Testis (tissue), 3 donors: ENCODE measurements around the gene CRISPLD2. TPM values are rescaled to one million over a fixed set of nuclear protein-coding genes. Genes with fewer than 3 reads are reported as not detected.
A peak's percentile ranks its signal among the peaks of the same experiment; 100 is the strongest.

Source experiments
- DNase-seq: peaks from one replicate; pipeline ENCODE4 v3.0.0-alpha.2; 2019
- H3K27ac ChIP-seq, 2 donors: fragments of 200-600 bp; sonication (generic); one replicate each; pipeline ENCODE4 v1.5.1; 2019
- H3K27me3 ChIP-seq: fragments of 200-600 bp; sonication (generic); one replicate; pipeline ENCODE4 v1.5.1; 2019
- H3K36me3 ChIP-seq: fragments of 200-600 bp; sonication (generic); one replicate; pipeline ENCODE4 v1.5.1; 2017; ENCODE audit warnings: low read depth; ENCODE audit errors: missing control alignments
- H3K4me1 ChIP-seq: fragments of 200-600 bp; sonication (generic); one replicate; pipeline ENCODE4 v1.5.1; 2019
- H3K4me3 ChIP-seq, 2 donors: fragments of 200-600 bp; sonication (generic); one replicate each; pipeline ENCODE4 v1.5.1; 2017 to 2019
- H3K9me3 ChIP-seq: fragments of 200-600 bp; sonication (generic); one replicate; pipeline ENCODE4 v1.5.1; 2017
- POLR2A ChIP-seq: fragments of 450-650 bp; IDR thresholded peaks from one replicate; pipeline ENCODE4 v1.6.1; 2017; ENCODE audit warnings: antibody characterized with exemption, mild to moderate bottlenecking, moderate library complexity
- WGBS, 2 donors: methylation state at CpG; one replicate each; pipeline ENCODE4 v1.1.5; 2018; 5-methylcytosine and 5-hydroxymethylcytosine counted together
- intact Hi-C: fragments of 100-400 bp; cut with DNase I; formaldehyde crosslinking; loops from one replicate; pipeline ENCODE4 v1.15.1; 2023; ENCODE audit warnings: low total_unique reads
- polyA plus RNA-seq: library from polyadenylated mRNA; stranded (reverse); fragments of 350-450 nt; fragmentation: Illumina TruSeq; extraction: RNeasy Lipid Tissue Mini Kit (QIAGEN cat#74804); gene quantifications from one replicate; pipeline ENCODE4 v1.2.3, GENCODE V29; 2014; ENCODE audit warnings: low read depth, low replicate concordance; ENCODE audit not compliant: insufficient read depth
- total RNA-seq, 2 donors: library from RNA; depleted of rRNA; stranded (reverse); fragments of >200 nt; gene quantifications; one replicate each; pipeline ENCODE4 v1.2.3, GENCODE V29; 2016
- TF ChIP-seq, protein P1 (sequence below), 3 experiments: fragments of 450-650 bp in 2 of 3; fragments of 200-600 bp in 1 of 3; sonication (generic) in 1 of 3; IDR thresholded peaks; one replicate each; pipeline ENCODE4 v1.5.1; 2016 to 2019; ENCODE audit warnings: antibody characterized with exemption in 3 of 3, mild to moderate bottlenecking in 2 of 3, moderate library complexity in 1 of 3

The CRISPLD2 gene
- total and polyA plus RNA-seq, 3 donors from 2014 or later, result 47.7 to 59.6 (median 48.8) TPM

DNA sequence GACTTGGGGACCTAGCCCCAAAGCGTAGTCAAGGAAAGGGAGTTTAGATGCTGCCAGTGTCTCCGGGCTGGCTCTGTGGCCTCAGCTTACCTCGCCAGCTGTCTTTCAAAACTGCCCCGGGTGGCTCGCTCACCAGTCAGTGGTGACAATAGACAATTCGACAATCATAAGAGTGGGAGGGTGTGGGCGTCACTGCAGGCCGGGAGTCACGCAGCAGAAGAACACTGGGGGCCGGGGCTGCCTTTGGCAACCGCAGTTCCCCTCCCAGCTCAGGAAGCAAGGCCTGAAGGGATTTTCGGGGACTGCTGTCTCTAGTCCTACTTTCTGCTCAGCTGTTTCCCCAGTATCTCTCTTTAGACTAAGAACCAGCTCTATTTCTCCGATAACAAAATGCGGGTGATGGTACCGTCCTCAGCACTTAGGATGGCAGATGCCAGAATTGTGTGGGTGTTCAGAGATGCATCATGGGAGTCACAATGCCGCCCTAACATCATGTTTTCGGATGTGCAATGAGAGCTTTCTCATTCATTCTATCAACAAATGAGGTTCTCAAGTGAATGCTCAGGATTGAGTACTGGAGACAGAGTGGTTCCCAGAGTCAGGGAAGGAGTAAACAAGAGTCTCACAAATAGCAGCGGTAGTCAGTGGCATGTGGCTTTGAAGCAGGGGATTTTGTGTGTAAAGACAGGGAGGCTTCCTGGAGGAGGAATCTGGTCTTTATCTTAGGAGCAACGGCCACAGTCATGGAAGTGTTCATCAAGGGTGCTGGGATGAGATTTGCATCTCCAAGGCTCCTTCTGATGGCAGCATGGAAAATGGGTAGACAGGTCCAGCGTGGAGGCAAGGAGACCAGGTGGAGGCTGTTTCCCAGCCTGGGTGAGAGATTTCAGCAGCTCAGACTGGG lies 98.5 kb downstream of the CRISPLD2 start:
- TF ChIP-seq, protein P1, sequence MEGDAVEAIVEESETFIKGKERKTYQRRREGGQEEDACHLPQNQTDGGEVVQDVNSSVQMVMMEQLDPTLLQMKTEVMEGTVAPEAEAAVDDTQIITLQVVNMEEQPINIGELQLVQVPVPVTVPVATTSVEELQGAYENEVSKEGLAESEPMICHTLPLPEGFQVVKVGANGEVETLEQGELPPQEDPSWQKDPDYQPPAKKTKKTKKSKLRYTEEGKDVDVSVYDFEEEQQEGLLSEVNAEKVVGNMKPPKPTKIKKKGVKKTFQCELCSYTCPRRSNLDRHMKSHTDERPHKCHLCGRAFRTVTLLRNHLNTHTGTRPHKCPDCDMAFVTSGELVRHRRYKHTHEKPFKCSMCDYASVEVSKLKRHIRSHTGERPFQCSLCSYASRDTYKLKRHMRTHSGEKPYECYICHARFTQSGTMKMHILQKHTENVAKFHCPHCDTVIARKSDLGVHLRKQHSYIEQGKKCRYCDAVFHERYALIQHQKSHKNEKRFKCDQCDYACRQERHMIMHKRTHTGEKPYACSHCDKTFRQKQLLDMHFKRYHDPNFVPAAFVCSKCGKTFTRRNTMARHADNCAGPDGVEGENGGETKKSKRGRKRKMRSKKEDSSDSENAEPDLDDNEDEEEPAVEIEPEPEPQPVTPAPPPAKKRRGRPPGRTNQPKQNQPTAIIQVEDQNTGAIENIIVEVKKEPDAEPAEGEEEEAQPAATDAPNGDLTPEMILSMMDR (IDR thresholded peaks at IDR 0.05), result no peak
- no peak for TF ChIP-seq POLR2A
- H3K27me3 ChIP-seq, result no peaks in the 10 kb centered on the region
- H3K27ac ChIP-seq, result peak overlapping the region in 1 of 2 donors; percentile 21
- intact Hi-C loops, result no loop called here
- no peaks in the 10 kb centered on the region for H3K36me3 ChIP-seq
- peaks cover 51% of the 10 kb centered on the region for H3K4me1 ChIP-seq
- DNase-seq, result no peak
- H3K9me3 ChIP-seq, result no peaks in the 10 kb centered on the region
- WGBS, 2 donors, result 81 to 85% methylated on average over 20 of the region's 20 CpGs
- H3K4me3 ChIP-seq, result no peak overlapping the region

DNA sequence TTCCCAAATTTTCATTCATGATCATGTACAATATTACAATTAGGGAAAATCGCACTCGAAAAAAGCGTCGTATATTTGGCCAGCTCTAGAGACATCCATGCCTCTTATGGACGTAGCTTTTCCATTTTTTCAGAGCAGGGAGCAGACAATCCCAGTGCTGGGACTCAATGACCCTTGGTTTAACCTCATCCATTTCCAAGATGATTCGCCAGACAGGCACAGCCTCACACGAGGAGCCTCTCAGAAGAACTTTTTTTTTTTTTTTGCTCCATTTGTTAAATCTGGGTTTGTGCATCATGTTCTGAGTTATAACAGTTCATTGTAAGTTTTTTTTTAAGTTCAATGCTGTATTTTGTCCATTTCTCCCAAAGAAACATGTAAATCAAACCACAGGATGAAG lies 99.5 kb downstream of the CRISPLD2 start:
- Histone ChIP-seq H3K36me3 (no peaks in the 10 kb centered on the region), H3K27me3 (no peaks in the 10 kb centered on the region), H3K9me3 (no peaks in the 10 kb centered on the region), H3K27ac (peak overlapping the region in 1 of 2 donors; percentile 21), H3K4me1 (peaks cover 46% of the 10 kb centered on the region), H3K4me3 (no peak overlapping the region)
- no peak for DNase-seq
- intact Hi-C loops, result no loop called here
- 54 to 63% methylated on average over 7 of the region's 7 CpGs for WGBS, 2 donors
- no peak for TF ChIP-seq POLR2A
- TF ChIP-seq, protein P1 (IDR thresholded peaks at IDR 0.05), result no peak

DNA sequence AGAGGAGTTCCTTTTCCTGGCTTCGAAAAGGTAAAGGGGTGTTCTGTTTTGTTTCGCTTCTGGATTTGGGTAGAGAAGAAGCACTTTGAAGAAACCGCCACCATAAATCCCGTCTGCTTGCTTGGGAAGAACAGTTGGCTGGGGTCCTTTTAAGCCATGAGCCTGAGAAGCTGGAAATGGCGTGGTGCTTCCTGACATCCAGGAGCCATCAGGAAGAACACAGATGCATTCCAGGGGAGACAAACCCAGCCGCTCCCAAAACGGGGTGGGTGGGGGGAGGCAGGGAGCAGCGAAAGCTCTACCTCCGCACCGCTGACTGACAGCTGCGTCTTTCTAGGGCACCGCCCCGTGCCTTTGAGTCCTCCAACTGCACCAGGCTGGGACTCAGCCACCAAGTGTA lies 99.9 kb downstream of the CRISPLD2 start:
- intact Hi-C loops, result no loop called here
- Histone ChIP-seq H3K4me1 (peaks cover 45% of the 10 kb centered on the region), H3K4me3 (no peak overlapping the region), H3K9me3 (no peaks in the 10 kb centered on the region), H3K36me3 (no peaks in the 10 kb centered on the region), H3K27ac (peak overlapping the region in 1 of 2 donors; percentile 21), H3K27me3 (no peaks in the 10 kb centered on the region)
- 60 to 64% methylated on average over 9 to 13 of the region's 13 CpGs for WGBS, 2 donors
- no peak for TF ChIP-seq POLR2A
- TF ChIP-seq, protein P1 (IDR thresholded peaks at IDR 0.05), result no peak
- no peak for DNase-seq

DNA sequence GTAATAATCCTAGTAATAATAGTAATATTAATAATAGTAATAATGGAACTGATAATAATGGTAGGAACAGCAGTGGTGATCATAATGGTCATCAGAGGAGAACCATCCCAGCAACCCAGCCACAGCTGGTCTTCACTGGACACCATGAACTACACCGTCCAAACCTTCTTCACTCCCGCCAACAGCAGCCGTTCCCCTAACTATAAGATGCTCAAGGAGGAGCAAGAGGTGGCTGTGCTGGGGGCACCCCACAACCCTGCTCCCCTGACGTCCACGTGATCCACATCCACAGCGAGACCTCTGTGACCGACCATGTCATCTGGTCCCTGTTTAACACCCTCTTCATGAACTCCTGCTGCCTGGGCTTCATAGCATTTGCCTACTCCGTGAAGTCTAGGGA lies 100.5 kb downstream of the CRISPLD2 start:
- TF ChIP-seq, protein P1 (IDR thresholded peaks at IDR 0.05), result no peak
- TF ChIP-seq POLR2A, result no peak
- DNase-seq, result no peak
- Histone ChIP-seq H3K4me1 (peaks cover 45% of the 10 kb centered on the region), H3K27ac (no peak overlapping the region), H3K27me3 (no peaks in the 10 kb centered on the region), H3K9me3 (no peaks in the 10 kb centered on the region), H3K4me3 (no peak overlapping the region), H3K36me3 (no peaks in the 10 kb centered on the region)
- intact Hi-C loops, result no loop called here
- 89 to 95% methylated on average over 4 to 8 of the region's 8 CpGs for WGBS, 2 donors
